Measurements from ENCODE around the gene RINT1.

DNA sequence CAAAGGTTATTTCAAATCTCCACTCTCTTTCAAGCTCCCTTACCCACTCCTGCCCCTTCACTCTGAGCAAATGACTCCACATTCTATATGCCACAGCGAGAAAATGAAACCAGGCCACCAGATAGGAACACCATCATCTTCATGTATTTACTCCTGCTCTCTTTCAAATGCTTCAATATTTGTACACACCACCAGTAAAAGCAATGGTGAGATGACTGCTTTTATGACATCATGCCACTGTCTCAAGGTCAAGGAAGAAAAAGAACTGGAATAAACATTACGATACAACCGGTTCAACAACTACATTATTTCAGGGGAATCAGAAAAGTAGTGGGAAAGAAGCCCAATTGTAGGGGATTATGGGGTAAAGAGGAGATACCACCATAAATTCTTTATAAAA is 42.6 kb upstream of the RINT1 start:
- TF ChIP-seq, protein P1, sequence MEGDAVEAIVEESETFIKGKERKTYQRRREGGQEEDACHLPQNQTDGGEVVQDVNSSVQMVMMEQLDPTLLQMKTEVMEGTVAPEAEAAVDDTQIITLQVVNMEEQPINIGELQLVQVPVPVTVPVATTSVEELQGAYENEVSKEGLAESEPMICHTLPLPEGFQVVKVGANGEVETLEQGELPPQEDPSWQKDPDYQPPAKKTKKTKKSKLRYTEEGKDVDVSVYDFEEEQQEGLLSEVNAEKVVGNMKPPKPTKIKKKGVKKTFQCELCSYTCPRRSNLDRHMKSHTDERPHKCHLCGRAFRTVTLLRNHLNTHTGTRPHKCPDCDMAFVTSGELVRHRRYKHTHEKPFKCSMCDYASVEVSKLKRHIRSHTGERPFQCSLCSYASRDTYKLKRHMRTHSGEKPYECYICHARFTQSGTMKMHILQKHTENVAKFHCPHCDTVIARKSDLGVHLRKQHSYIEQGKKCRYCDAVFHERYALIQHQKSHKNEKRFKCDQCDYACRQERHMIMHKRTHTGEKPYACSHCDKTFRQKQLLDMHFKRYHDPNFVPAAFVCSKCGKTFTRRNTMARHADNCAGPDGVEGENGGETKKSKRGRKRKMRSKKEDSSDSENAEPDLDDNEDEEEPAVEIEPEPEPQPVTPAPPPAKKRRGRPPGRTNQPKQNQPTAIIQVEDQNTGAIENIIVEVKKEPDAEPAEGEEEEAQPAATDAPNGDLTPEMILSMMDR (IDR thresholded peaks at IDR 0.05) = no peak
- TF ChIP-seq POLR2A (IDR thresholded peaks at IDR 0.05) = no peak

Measured in right lobe of liver (tissue), 4 donors.